ENCODE measurements around the gene EDA. TPM values are rescaled to one million over a fixed set of nuclear protein-coding genes. Genes with fewer than 3 reads are reported as not detected.

Gene EDA
- total RNA-seq, 1 experiment from 2014 or later: 0.98 TPM

- intact Hi-C loops (cut with micrococcal nuclease; ENCODE audit: unreplicated experiment): no loop called here
- H3K4me1 Mint-ChIP-seq (ENCODE audit: low read depth, unreplicated experiment): no peaks in the 10 kb centered on the region
- Histone ChIP-seq H3K9me3 (no peaks in the 10 kb centered on the region), H3K27me3 (replicated peaks; ENCODE audit: control insufficient read depth, insufficient read depth, low read length) (no peaks in the 10 kb centered on the region), H3K4me1 (no peaks in the 10 kb centered on the region), H3K4me3 (ENCODE audit: low read depth, low read length) (no peak overlapping the region), H3K36me3 (ENCODE audit: control insufficient read depth, insufficient read depth, low read length) (no peaks in the 10 kb centered on the region)
- TF ChIP-seq CTCF (IDR thresholded peaks at IDR 0.05; ENCODE audit: insufficient read depth in 1 of 2, low read depth in 1 of 2, low read length in 1 of 2, severe bottlenecking in 1 of 2, unreplicated experiment in 1 of 2): no peak
- H3K9me3 Mint-ChIP-seq (ENCODE audit: unreplicated experiment): no peaks in the 10 kb centered on the region
- no peak overlapping the region for H3K27ac Mint-ChIP-seq (ENCODE audit: unreplicated experiment)
- ChIA-PET CTCF (interaction anchor here (0.8 kb wide), 2 partner anchors 11 to 59 kb away, joined by 3 read pairs; no protein-coding TSS in a partner anchor), POLR2A (no interaction called here)
- peak overlapping the region; percentile 76 for H3K4me3 Mint-ChIP-seq (ENCODE audit: unreplicated experiment)
- no peak for DNase-seq
- no peaks in the 10 kb centered on the region for H3K27me3 Mint-ChIP-seq (ENCODE audit: insufficient read depth, unreplicated experiment)
- no TSS peak for BruUV-seq (replicated peaks)
- no peaks in the 10 kb centered on the region for H3K36me3 Mint-ChIP-seq (ENCODE audit: insufficient read depth, unreplicated experiment)
Measured at GRCh38 chrX:69615342-69615741, 571 bp upstream of the EDA start.

GRCh38 chrX:69616457-69617203, 717 bp downstream of the EDA start:
- Histone ChIP-seq H3K27me3 (replicated peaks; ENCODE audit: control insufficient read depth, insufficient read depth, low read length) (no peaks in the 10 kb centered on the region), H3K9me3 (no peaks in the 10 kb centered on the region), H3K36me3 (ENCODE audit: control insufficient read depth, insufficient read depth, low read length) (no peaks in the 10 kb centered on the region), H3K4me1 (no peaks in the 10 kb centered on the region), H3K4me3 (ENCODE audit: low read depth, low read length) (peak overlapping the region; percentile 55)
- DNase-seq: peak in 1 of 2 experiments; percentile 0
- Mint-ChIP-seq H3K9me3 (ENCODE audit: unreplicated experiment) (no peaks in the 10 kb centered on the region), H3K27ac (ENCODE audit: unreplicated experiment) (no peak overlapping the region), H3K4me1 (ENCODE audit: low read depth, unreplicated experiment) (no peaks in the 10 kb centered on the region), H3K4me3 (ENCODE audit: unreplicated experiment) (peak overlapping the region; percentile 76), H3K27me3 (ENCODE audit: insufficient read depth, unreplicated experiment) (no peaks in the 10 kb centered on the region), H3K36me3 (ENCODE audit: insufficient read depth, unreplicated experiment) (no peaks in the 10 kb centered on the region)
- POLR2A ChIA-PET: interaction anchor here (0.6 to 0.7 kb wide), 2 partner anchors 509 to 788 kb away, joined by 3 to 7 read pairs; partner anchors contain the start of gene EFNB1
- CTCF ChIA-PET: interaction anchor here (0.6 to 0.8 kb wide), 3 partner anchors 113 to 521 kb away, joined by 3 to 4 read pairs (median 3); no protein-coding TSS in a partner anchor
- no peak for TF ChIP-seq CTCF (IDR thresholded peaks at IDR 0.05; ENCODE audit: insufficient read depth in 1 of 2, low read depth in 1 of 2, low read length in 1 of 2, severe bottlenecking in 1 of 2, unreplicated experiment in 1 of 2)
- intact Hi-C loops (cut with micrococcal nuclease; ENCODE audit: unreplicated experiment): no loop called here
- no TSS peak for BruUV-seq (replicated peaks)

GRCh38 chrX:69618803-69619202, 2.9 kb downstream of the EDA start:
- ChIA-PET POLR2A (no interaction called here), CTCF (interaction anchor here (1.3 kb wide), 1 partner anchor 115 kb away, joined by 10 read pairs; no protein-coding TSS in a partner anchor)
- no TSS peak for BruUV-seq (replicated peaks)
- intact Hi-C loops (cut with micrococcal nuclease; ENCODE audit: unreplicated experiment): loop anchor here (1.0 kb wide), 3 partner anchors 63 to 126 kb away; no protein-coding TSS in a partner anchor
- Histone ChIP-seq H3K27me3 (replicated peaks; ENCODE audit: control insufficient read depth, insufficient read depth, low read length) (no peaks in the 10 kb centered on the region), H3K4me3 (ENCODE audit: low read depth, low read length) (no peak overlapping the region), H3K9me3 (no peaks in the 10 kb centered on the region), H3K36me3 (ENCODE audit: control insufficient read depth, insufficient read depth, low read length) (no peaks in the 10 kb centered on the region), H3K4me1 (no peaks in the 10 kb centered on the region)
- no peaks in the 10 kb centered on the region for H3K4me1 Mint-ChIP-seq (ENCODE audit: low read depth, unreplicated experiment)
- peak; percentile 28 to 38 for TF ChIP-seq CTCF (IDR thresholded peaks at IDR 0.05; ENCODE audit: insufficient read depth in 1 of 2, low read depth in 1 of 2, low read length in 1 of 2, severe bottlenecking in 1 of 2, unreplicated experiment in 1 of 2)
- H3K36me3 Mint-ChIP-seq (ENCODE audit: insufficient read depth, unreplicated experiment): no peaks in the 10 kb centered on the region
- peak in 1 of 2 experiments; percentile 13 for DNase-seq
- H3K27ac Mint-ChIP-seq (ENCODE audit: unreplicated experiment): no peak overlapping the region
- H3K9me3 Mint-ChIP-seq (ENCODE audit: unreplicated experiment): no peaks in the 10 kb centered on the region
- H3K4me3 Mint-ChIP-seq (ENCODE audit: unreplicated experiment): no peak overlapping the region
- no peaks in the 10 kb centered on the region for H3K27me3 Mint-ChIP-seq (ENCODE audit: insufficient read depth, unreplicated experiment)

Data from Caco-2 (cell line).